CD4-positive, alpha-beta T cell treated with Interleukin-2 at 100 ng/mL for 4 hours (primary cell): ENCODE data around the gene ATG9B.
"Not testable (repeated sequence)": the region's sequence is repeated elsewhere in the genome, so short reads cannot be mapped to it uniquely, and the experiment has no call there.

Source experiments
- DNase-seq: peaks from one replicate; pipeline ENCODE4 v3.0.0-alpha.2; 2020; ENCODE audit warnings: low spot score

ATG9B gene

DNA sequence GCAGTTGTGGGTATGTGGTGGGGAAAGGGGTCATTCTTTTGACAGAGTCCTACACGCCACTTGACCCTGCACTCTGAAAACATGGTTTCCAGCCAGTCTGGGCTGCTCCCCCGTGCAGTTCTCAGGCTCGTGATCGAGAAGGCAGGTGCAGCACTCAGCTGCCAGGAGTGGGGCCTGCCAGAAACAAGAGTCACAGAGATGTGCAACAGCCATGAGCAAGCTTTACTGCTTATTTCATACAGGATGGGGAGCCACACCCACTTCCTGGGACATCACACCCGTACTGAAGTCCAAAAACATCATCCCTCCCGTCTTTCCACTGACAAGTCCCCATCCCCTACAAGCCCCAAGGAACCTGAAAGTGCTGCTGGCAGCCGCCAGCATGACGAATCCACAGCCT is 9.3 kb downstream of the ATG9B start:
- peak; percentile 56 for DNase-seq

DNA sequence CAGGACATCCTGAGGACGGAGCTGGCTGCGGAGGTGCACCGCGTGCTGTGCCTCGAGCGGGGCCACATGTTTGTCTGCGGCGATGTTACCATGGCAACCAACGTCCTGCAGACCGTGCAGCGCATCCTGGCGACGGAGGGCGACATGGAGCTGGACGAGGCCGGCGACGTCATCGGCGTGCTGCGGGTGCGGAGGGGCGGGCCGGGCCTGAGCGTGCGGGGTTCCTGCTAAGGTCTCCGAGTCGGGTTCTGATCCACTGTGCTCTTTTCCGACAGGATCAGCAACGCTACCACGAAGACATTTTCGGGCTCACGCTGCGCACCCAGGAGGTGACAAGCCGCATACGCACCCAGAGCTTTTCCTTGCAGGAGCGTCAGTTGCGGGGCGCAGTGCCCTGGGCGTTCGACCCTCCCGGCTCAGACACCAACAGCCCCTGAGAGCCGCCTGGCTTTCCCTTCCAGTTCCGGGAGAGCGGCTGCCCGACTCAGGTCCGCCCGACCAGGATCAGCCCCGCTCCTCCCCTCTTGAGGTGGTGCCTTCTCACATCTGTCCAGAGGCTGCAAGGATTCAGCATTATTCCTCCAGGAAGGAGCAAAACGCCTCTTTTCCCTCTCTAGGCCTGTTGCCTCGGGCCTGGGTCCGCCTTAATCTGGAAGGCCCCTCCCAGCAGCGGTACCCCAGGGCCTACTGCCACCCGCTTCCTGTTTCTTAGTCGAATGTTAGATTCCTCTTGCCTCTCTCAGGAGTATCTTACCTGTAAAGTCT is 10.4 kb downstream of the ATG9B start:
- DNase-seq: peak; percentile 95

DNA sequence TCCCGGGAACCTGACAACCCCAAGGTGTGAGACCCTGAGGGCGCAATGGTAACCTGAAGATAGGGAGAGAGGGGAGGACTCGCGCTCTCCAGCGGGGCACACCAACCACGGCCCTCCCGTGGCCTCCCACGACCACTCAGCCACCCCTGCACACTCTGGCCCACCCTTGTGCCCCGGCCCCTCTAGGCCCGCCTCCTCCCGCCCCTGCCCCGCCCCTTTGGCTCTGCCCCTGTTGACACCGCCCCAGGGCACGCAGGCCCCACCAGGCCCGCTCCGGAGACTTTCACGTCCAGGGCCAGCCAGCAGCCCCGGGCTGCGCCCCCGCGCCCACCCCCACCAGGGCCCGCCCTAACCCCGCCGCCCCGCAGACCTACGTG is 10.9 kb downstream of the ATG9B start:
- no peak for DNase-seq

DNA sequence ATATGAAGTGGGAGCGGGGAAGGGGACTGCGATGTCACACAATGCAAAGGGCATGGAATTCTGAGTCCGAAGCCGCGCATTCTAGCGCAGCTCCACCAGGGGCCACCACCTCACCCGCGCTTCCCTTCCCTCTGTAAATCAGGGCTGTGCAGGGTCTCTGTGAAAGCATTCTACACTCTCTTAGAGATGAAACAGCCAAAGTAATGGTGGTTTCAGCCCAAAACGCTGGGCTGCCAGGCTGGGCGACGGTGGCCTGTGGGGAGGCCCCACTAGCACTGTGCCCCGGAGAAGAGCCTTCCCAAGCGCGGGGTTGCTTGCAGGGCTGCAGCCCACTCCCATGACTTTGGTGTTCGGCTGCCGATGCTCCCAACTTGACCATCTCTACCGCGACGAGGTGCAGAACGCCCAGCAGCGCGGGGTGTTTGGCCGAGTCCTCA is 11.4 kb downstream of the ATG9B start:
- DNase-seq: no peak

DNA sequence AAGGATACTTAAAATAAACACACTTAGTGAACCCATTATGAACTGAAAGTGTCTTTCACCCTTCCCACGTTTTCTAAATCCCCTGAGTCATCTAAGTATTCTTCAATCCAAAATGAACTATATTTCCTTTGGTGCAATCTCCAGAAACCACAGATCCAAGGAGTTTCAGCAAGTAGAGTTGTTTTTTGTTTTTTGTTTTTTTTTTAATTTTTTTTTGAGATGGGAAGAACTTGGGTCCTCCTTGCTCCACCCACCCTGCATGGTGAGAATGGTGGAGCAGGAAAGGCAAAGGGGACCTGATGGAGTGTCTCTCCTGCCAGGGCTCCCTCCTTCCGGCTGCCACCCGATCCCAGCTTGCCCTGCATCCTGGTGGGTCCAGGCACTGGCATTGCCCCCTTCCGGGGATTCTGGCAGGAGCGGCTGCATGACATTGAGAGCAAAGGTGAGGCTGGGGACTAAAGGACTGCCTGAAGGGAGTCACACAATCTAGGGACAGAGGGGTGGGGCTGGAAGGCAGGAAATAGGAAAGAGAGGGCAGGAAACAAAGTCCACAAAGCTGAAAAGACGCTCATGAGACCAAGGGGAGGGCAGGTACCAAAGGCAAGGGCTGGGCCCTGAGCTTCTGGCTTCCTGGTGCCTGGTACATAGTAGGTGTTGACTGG is 12.1 kb downstream of the ATG9B start:
- no peak for DNase-seq

DNA sequence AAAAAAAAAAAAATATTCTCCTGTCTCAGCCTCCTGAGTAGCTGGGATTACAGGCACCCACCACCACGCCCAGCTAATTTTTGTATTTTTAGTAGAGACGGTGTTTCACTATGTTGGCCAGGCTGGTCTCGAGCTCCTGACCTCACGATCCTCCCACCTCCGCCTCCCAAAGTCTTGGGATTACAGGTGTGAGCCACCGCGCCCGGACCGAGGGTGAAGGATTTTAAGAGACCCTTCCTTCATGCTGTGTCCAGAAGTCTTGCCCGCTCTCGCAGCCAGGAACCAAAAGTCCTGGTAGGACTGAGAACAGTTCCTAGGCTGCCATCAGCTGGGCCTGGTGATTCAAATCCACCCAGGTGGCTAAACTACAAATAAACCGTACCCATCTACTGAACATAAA is 12.7 kb downstream of the ATG9B start:
- DNase-seq: not testable (repeated sequence)

DNA sequence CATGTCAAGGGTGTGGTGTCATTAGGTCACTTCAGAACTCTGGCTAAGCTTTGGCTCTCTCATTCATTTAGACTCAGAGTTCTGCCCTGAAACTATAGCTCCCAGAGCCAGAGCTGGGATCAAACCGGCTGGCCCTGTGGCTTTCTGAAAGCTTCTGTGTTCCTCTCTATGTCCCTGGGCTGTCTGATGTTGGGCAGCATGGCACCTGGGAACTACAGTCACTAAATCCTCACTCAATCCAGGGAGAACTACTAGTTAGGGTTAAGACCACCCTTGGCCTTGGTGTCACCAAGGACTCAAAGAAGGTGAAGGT is 13.2 kb downstream of the ATG9B start:
- peak; percentile 39 for DNase-seq

DNA sequence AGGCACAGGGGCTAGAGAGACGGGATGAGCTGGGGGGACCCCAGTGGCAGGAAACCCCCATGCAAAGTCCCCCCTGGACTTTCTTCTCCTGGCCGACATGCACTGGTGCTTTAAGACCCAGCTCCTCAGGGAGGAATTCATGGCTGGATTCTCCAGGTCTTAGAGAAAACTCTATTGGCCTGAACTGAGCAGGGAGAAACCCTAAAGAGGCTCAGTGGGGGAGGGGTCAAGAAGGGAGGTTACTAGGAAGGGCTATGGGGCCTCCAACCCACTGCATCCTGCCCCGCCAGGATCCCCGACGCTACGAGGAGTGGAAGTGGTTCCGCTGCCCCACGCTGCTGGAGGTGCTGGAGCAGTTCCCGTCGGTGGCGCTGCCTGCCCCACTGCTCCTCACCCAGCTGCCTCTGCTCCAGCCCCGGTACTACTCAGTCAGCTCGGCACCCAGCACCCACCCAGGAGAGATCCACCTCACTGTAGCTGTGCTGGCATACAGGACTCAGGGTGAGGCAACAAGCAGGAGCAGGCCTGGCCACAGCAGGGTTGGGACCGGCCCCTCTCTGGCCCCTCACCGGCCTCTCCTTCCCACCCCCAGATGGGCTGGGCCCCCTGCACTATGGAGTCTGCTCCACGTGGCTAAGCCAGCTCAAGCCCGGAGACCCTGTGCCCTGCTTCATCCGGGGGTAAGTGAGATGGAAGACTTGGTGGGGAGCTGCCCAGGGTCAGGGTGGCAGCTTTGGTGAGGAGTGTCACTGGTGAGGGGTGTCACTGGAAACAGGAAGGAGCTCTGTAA is 13.8 kb downstream of the ATG9B start:
- DNase-seq: no peak

DNA sequence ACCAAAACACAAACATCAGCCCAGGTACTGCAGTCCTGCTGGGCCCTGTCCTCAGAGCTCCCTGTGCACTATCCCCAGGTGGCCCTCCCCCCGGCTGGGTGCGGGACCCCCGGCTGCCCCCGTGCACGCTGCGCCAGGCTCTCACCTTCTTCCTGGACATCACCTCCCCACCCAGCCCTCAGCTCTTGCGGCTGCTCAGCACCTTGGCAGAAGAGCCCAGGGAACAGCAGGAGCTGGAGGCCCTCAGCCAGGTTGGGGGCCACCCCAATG is 14.3 kb downstream of the ATG9B start:
- DNase-seq: no peak

DNA sequence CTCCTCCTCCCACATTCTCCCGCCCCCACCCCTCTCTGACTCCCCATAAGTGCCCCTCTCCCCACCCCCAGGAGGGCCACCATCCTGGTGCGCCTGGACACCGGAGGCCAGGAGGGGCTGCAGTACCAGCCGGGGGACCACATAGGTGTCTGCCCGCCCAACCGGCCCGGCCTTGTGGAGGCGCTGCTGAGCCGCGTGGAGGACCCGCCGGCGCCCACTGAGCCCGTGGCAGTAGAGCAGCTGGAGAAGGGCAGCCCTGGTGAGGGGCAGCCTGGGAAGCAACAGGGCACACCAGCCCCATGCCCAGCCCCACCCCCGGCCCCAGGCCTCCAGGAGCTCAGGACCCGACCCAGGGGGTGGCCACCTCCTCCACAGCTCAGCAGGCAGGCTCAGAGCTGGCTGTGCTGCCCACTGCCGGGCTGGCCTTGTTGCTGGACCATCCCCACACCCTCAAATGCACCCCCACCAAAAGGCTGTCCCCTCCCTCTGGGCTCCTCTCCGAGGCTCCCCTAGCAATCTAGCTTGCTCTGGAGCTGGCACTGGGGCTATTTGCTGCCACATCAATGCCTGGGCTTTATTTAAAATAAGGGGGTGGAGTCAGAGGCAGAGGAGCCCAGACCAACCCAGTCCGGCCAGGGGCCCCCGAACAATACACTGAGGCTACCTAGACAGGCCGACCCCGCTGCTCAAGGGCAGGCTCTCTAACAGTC is 14.8 kb downstream of the ATG9B start:
- no peak for DNase-seq

DNA sequence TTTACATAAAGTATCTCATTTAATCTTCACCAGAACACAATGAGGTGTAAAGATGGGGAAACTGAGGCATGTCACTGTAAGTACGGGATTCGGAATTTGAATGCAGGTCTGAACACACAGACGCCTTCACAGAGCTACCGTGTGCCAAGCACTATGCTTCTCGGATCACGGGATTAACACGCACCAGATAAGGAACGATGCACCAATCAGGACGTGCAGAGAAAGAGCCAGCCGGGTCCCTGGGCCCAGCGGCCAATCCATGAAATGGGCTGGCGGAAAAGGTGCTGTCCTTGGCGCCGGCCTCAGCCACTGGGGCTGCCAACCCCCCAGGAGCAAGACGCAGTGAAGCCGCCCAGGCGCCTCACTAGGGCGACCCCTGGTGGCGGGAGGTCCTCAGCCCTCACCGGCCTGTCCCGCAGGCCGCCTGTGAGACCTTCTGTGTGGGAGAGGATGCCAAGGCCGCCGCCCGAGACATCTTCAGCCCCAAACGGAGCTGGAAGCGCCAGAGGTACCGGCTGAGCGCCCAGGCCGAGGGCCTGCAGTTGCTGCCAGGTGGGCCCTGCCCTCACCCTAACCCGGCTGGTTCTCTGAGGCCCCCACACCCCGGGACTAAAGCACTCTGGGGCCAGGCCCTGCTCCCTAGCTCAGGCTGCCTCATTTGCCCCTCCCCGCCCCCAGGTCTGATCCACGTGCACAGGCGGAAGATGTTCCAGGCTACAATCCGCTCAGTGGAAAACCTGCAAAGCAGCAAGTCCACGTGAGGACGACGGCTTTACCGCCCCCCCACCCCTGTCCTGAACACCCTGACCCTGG is 15.6 kb downstream of the ATG9B start:
- DNase-seq: peak; percentile 90

DNA sequence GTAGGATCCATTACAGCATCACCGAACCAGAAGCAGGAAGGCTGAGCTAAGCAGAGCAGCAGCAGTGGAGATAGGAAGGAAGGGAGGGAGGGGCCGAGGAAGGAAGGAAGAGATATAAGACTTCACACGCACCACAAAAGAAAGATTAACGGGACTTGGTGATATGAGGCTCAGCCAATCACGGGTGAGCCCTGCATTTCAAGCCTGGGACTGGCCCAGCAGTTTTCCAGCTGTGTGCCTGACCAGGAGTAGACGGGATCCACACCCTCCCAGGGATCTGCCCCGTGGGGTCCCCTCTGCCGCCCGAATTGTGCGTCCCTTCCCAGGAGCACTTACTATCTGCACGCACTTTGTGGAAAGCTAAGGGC is 16.2 kb downstream of the ATG9B start:
- DNase-seq: peak; percentile 53

DNA sequence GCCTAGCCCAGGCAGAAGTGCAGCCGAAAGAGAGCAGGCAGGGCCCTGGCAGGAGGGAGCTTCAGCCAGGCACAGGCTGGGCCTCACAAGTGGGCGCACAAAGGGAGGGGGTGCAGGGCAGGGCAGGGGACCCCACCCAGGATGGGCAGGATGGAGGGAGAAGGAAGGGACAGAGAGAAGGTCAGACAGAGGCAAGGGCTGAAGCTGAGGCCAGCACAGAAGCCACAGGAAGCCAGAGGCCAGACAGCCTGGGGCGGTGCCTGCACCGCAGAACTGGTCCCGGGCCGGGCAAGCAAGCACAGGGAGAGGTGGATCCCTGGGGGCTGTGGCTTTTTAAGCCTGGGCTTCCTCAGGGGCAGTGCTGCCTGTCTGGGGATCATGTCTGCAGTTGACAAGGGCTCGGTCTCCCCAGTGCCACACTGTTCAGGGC is 16.8 kb downstream of the ATG9B start:
- DNase-seq: no peak

DNA sequence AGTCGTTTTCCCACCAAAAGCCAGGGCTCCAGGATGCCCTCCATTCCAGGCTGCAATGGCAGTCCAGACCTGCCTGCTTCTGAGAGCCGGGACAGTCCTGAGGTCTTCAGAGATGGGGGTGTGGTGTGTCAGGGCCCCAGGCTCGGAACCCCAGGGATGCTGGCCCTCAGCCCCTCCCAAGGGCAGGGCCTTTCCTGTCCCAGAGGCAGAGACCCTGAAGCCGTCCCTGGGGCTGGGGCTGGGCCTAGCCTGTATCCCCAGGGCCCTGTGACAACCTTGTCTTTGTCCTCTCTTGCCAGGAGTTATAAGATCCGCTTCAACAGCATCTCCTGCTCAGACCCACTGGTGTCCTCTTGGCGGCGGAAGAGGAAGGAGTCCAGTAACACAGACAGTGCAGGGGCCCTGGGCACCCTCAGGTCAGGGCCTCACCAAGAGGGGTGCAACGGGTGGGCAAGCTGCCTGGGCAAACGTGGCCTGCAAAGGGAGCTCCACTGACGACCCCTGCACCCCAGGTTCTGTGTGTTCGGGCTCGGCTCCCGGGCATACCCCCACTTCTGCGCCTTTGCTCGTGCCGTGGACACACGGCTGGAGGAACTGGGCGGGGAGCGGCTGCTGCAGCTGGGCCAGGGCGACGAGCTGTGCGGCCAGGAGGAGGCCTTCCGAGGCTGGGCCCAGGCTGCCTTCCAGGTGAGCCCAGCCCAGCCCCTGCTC is 17.5 kb downstream of the ATG9B start:
- no peak for DNase-seq

DNA sequence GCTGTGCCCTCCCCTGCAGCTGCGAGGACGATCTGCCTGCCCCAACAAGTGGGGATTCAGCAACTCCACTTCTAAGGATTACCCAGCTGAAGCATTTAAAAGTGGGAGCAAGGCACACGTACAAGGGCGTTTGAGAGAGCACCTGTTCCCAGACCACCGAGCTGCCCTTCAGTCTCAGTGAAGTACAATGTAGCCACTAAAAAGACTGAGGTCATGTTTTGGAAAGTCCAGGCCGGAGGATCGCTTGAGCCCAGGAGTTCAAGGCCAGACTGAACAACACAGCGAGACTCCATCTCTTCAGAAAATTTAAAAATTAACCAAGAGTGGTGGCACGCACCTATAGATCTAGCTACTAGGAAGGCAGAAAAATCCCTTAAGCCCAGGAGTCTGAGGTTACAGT is 18.7 kb downstream of the ATG9B start:
- no peak for DNase-seq

DNA sequence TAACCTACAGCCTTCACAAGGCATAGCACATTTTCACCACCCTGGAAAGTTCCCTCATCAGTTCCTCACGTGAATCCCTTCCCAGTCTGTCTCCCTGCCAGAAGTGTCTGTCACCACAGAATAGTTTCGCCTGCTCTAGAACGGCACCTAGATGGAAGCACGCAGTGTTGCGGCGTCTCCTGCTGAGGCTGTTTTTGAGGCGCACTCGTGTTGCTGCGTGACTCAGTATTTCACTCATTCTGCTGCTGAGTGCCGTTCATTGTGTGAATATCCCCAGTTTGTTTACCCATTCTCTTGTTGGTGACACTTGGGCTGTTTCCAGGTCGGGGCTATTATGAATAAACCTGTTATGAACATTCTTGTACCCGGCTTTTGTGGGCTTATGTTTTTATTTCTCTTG is 20.7 kb downstream of the ATG9B start:
- DNase-seq: no peak

DNA sequence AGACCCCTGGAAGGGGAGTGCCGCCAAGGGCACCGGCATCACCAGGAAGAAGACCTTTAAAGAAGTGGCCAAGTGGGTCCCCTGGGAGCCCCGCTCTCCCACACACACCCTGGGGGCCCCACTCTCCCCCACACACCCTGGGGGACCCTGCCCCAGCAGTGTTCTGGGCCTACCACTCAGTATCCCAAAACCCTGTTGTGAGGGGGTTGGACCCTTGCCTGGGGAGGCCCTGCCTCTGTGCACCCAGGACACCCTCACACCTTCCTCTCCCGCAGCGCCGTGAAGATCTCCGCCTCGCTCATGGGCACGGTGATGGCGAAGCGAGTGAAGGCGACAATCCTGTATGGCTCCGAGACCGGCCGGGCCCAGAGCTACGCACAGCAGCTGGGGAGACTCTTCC is 22.7 kb downstream of the ATG9B start:
- no peak for DNase-seq

DNA sequence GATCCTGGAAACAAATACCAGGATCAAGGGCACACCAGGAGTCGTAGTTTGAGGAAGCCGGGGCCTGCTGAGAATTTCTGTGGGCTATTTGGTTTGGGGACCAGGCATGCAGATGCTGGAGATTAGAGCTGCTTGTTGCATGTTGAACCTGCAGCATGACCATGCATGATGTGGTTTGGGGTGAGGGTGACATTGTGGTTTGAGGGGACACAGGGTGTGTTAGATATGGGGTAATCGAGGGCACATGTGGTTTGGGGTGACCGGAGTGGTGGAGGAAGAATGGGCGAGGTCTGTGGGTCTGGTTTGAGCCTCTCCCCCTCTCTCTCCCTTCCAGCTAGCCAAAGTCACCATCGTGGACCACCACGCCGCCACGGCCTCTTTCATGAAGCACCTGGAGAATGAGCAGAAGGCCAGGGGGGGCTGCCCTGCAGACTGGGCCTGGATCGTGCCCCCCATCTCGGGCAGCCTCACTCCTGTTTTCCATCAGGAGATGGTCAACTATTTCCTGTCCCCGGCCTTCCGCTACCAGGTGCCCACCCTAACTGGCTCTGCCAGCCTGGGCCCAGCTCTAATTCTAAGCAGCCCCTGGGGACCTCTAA is 23.3 kb downstream of the ATG9B start:
- no peak for DNase-seq

DNA sequence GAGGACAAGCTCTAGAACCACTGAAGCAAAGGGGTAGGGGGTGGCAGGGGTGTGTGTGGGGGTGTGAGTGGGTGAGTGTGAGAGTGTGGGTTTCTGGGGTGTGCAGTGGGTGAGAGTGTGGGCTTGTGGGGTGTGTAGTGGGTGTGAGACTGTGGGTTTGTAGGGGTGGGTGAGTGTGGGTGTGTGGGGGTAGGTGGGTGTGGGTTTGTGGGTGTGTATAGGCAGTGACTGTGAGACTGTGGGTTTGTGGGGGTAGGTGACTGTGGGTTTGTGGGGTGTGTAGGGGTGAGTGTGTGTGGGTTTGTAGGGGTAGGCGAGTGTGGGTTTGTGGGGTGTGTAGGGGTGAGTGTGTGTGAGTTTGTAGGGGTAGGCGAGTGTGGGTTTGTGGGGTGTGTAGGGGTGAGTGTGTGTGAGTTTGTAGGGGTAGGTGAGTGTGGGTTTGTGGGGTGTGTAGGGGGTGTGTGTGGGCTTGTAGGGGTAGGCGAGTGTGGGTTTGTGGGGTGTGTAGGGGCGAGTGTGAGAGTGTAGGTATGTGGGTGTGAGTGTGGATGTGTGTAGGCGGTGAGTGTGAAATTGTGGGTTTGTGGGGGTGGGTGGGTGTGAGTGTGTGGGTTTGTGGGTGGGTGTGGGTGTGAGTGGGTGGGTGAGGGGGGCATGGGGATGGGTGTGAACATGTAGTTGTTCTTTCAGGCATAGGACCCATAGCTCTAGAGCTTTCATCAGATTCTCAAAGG is 24.6 kb downstream of the ATG9B start:
- peak; percentile 32 for DNase-seq

DNA sequence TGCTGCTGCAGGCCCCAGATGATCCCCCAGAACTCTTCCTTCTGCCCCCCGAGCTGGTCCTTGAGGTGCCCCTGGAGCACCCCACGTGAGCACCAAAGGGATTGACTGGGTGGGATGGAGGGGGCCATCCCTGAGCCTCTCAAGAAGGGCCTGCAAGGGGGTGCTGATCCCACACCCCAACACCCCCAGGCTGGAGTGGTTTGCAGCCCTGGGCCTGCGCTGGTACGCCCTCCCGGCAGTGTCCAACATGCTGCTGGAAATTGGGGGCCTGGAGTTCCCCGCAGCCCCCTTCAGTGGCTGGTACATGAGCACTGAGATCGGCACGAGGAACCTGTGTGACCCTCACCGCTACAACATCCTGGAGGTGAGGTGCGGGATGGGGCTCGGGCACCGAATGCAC is 25.3 kb downstream of the ATG9B start:
- no peak for DNase-seq
